Measurements from ENCODE around the gene BMPER. TPM values are rescaled to one million over a fixed set of nuclear protein-coding genes. Genes with fewer than 3 reads are reported as not detected.

BMPER gene
- total and polyA plus RNA-seq, 2 donors from 2014 or later = 0.60 to 0.80 TPM

GRCh38 chr7:33919449-33919848, 14.1 kb downstream of the BMPER start:
- FAIRE-seq = no peak
- no peak for TF ChIP-seq CTCF (IDR thresholded peaks at IDR 0.05; ENCODE audit: borderline replicate concordance, extremely low read depth, insufficient read depth)

GRCh38 chr7:33921216-33921938, 16.0 kb downstream of the BMPER start:
- DNase-seq (peak in 2 of 5 donors; percentile 27 to 82), FAIRE-seq (no peak)
- intact Hi-C loops (cut with DNase I) = no loop called here

More at GRCh38 chr7:33919449-33919848, 14.1 kb downstream of the BMPER start:
- intact Hi-C loops (cut with DNase I) = no loop called here
- H3K4me1 ChIP-seq (ENCODE audit: control insufficient read depth in 2 of 3, insufficient read depth in 2 of 3, low read depth in 1 of 3, low read length in 3 of 3) = no peaks in the 10 kb centered on the region
- no peak overlapping the region for H3K27ac ChIP-seq (ENCODE audit: low read depth in 2 of 2, low read length in 2 of 2)
- H3K9me3 ChIP-seq (ENCODE audit: control insufficient read depth in 2 of 3, insufficient read depth in 1 of 3, low read length in 3 of 3) = no peaks in the 10 kb centered on the region
- H3K27me3 ChIP-seq (ENCODE audit: control insufficient read depth, insufficient read depth, low read length) = no peaks in the 10 kb centered on the region
- no peak for DNase-seq
- H3K4me3 ChIP-seq (ENCODE audit: low read length in 3 of 3) = no peak overlapping the region
- no peaks in the 10 kb centered on the region for H3K36me3 ChIP-seq (ENCODE audit: control insufficient read depth in 2 of 3, insufficient read depth in 3 of 3, low read length in 3 of 3)
- H3K9ac ChIP-seq (ENCODE audit: low read length in 3 of 3) = no peak overlapping the region

GRCh38 chr7:33922820-33923219, 17.5 kb downstream of the BMPER start:
- H3K9ac ChIP-seq (ENCODE audit: low read length in 3 of 3) = no peak overlapping the region
- H3K4me3 ChIP-seq (ENCODE audit: low read length in 3 of 3) = no peak overlapping the region
- no peak for TF ChIP-seq CTCF (IDR thresholded peaks at IDR 0.05; ENCODE audit: borderline replicate concordance, extremely low read depth, insufficient read depth)
- no peak for FAIRE-seq
- no peaks in the 10 kb centered on the region for H3K36me3 ChIP-seq (ENCODE audit: control insufficient read depth in 2 of 3, insufficient read depth in 3 of 3, low read length in 3 of 3)
- H3K27ac ChIP-seq (ENCODE audit: low read depth in 2 of 2, low read length in 2 of 2) = no peak overlapping the region
- no peaks in the 10 kb centered on the region for H3K9me3 ChIP-seq (ENCODE audit: control insufficient read depth in 2 of 3, insufficient read depth in 1 of 3, low read length in 3 of 3)
- H3K4me1 ChIP-seq (ENCODE audit: control insufficient read depth in 2 of 3, insufficient read depth in 2 of 3, low read depth in 1 of 3, low read length in 3 of 3) = no peaks in the 10 kb centered on the region
- intact Hi-C loops (cut with DNase I) = no loop called here
- no peak for DNase-seq
- no peaks in the 10 kb centered on the region for H3K27me3 ChIP-seq (ENCODE audit: control insufficient read depth, insufficient read depth, low read length)

More at GRCh38 chr7:33921216-33921938, 16.0 kb downstream of the BMPER start:
- no peaks in the 10 kb centered on the region for H3K4me1 ChIP-seq (ENCODE audit: control insufficient read depth in 2 of 3, insufficient read depth in 2 of 3, low read depth in 1 of 3, low read length in 3 of 3)
- H3K9ac ChIP-seq (ENCODE audit: low read length in 3 of 3) = no peak overlapping the region
- no peak overlapping the region for H3K4me3 ChIP-seq (ENCODE audit: low read length in 3 of 3)
- no peaks in the 10 kb centered on the region for H3K36me3 ChIP-seq (ENCODE audit: control insufficient read depth in 2 of 3, insufficient read depth in 3 of 3, low read length in 3 of 3)
- TF ChIP-seq CTCF (IDR thresholded peaks at IDR 0.05; ENCODE audit: borderline replicate concordance, extremely low read depth, insufficient read depth) = no peak
- no peaks in the 10 kb centered on the region for H3K27me3 ChIP-seq (ENCODE audit: control insufficient read depth, insufficient read depth, low read length)
- H3K9me3 ChIP-seq (ENCODE audit: control insufficient read depth in 2 of 3, insufficient read depth in 1 of 3, low read length in 3 of 3) = no peaks in the 10 kb centered on the region
- H3K27ac ChIP-seq (ENCODE audit: low read depth in 2 of 2, low read length in 2 of 2) = no peak overlapping the region
